Measurements from ENCODE around the gene CRYBA1. TPM values are rescaled to one million over a fixed set of nuclear protein-coding genes. Genes with fewer than 3 reads are reported as not detected.

Gene CRYBA1
- total and polyA plus RNA-seq, 2 donors (not counting 3 experiments of a cell fraction or from before 2014, with no cell fraction given) = not detected

DNA sequence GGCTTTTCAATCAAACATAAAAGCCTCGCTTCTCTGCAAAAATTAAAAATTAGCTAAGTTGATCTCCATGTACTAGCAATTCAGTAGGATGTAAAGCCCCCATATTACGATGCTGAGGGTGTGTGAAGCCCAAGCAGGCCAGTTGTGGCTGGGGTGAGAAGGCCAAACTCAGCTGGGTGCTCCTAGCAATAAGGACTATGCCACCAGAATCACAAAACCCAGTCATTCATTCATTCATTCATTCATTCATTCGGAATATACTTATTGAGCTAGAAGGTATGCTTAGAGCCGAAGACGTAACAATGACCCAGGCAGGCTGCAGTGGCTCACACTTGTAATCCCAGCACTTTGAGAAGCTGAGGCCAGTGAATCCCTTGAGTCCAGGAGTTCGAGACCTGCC lies 3.9 kb upstream of the CRYBA1 start:
- H2AFZ ChIP-seq (ENCODE audit: low read depth, low read length) = no peak overlapping the region
- TF ChIP-seq, protein P1, sequence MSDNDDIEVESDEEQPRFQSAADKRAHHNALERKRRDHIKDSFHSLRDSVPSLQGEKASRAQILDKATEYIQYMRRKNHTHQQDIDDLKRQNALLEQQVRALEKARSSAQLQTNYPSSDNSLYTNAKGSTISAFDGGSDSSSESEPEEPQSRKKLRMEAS (IDR thresholded peaks at IDR 0.05; ENCODE audit: insufficient read depth, insufficient read length) = no peak
- TF ChIP-seq MYC (IDR thresholded peaks at IDR 0.05; ENCODE audit: low read depth, low read length) = no peak
- no peak for TF ChIP-seq POLR2A (IDR thresholded peaks at IDR 0.05; ENCODE audit: low read depth, low read length)
- no peak for TF ChIP-seq EZH2 (IDR thresholded peaks at IDR 0.05; ENCODE audit: borderline replicate concordance, low read depth, low read length, severe bottlenecking)
- TF ChIP-seq JUN (IDR thresholded peaks at IDR 0.05; ENCODE audit: borderline replicate concordance, insufficient read depth, insufficient read length, low read depth) = no peak
- no peak for TF ChIP-seq FOS (IDR thresholded peaks at IDR 0.05; ENCODE audit: borderline replicate concordance, insufficient read depth, low read length)
- no peak for TF ChIP-seq CTCF (IDR thresholded peaks at IDR 0.05; ENCODE audit: extremely low read depth in 1 of 2, insufficient read depth in 1 of 2, low read depth in 1 of 2, low read length in 2 of 2)
- no peak for TF ChIP-seq GATA2 (IDR thresholded peaks at IDR 0.05; ENCODE audit: insufficient read depth, insufficient read length, low read depth, low read length)
- TF ChIP-seq POLR2AphosphoS5 (IDR thresholded peaks at IDR 0.05; ENCODE audit: insufficient read depth, low read depth, low read length) = no peak
- dilution Hi-C loops (cut with MboI; ENCODE audit: extremely low pct_ligation_motif_present, low sequenced_read_pairs) (no loop called here), intact Hi-C loops (cut with micrococcal nuclease) (no loop called here)
- no peaks in the 10 kb centered on the region for H3K9me3 ChIP-seq (replicated peaks; ENCODE audit: control insufficient read depth, insufficient read depth, low read length)
- ChIA-PET POLR2A (no interaction called here), CTCF (interaction anchor here (1.3 to 5.0 kb wide), 5 partner anchors 8 to 63 kb away, joined by 4 to 42 read pairs (median 10); partner anchors contain the start of gene MYO18A)
- no peaks in the 10 kb centered on the region for H3K36me3 ChIP-seq (ENCODE audit: control insufficient read depth in 2 of 2, extremely low read depth in 1 of 2, insufficient read depth in 2 of 2, low read length in 2 of 2)
- no peaks in the 10 kb centered on the region for H3K9me1 ChIP-seq (replicated peaks; ENCODE audit: control insufficient read depth, extremely low read depth, insufficient read depth, low read length)
- no peak for FAIRE-seq
- no peak for DNase-seq (ENCODE audit: low read depth, low spot score)
- no peaks in the 10 kb centered on the region for H3K79me2 ChIP-seq (ENCODE audit: control insufficient read depth, insufficient read depth, low read length)
- no TSS peak for BruUV-seq (replicated peaks)
- H3K27ac ChIP-seq (ENCODE audit: insufficient read depth, low read depth, low read length) = no peak overlapping the region
- no peak overlapping the region for H3K4me2 ChIP-seq (ENCODE audit: insufficient read depth, low read length)
- peaks cover 12% of the 10 kb centered on the region for H3K4me1 ChIP-seq (ENCODE audit: control insufficient read depth, extremely low read depth, insufficient read depth, low read length)
- no peaks in the 10 kb centered on the region for H4K20me1 ChIP-seq (replicated peaks; ENCODE audit: control insufficient read depth, extremely low read depth, insufficient read depth, low read length)
- no peak overlapping the region for H3K4me3 ChIP-seq (replicated peaks in 1 of 3; ENCODE audit: insufficient read depth in 1 of 3, low read depth in 1 of 3, low read length in 3 of 3)
- H3K9ac ChIP-seq (replicated peaks; ENCODE audit: extremely low read depth, insufficient read depth, low read length) = no peak overlapping the region
- no peaks in the 10 kb centered on the region for H3K27me3 ChIP-seq (ENCODE audit: control insufficient read depth in 2 of 2, insufficient read depth in 2 of 2, low read length in 2 of 2)
